HG03378 (cell line): Measurements from ENCODE around the gene KRT76.

Experiments used
- ATAC-seq: cut with Tn5 transposase; IDR thresholded peaks from one replicate; pipeline ENCODE4 v1.9.1; 2021; ENCODE audit warnings: mild to moderate bottlenecking, moderate library complexity; ENCODE audit not compliant: unreplicated experiment

Gene KRT76

GRCh38 chr12:52787324-52788191, 10.4 kb upstream of the KRT76 start:
- no peak for ATAC-seq

GRCh38 chr12:52784909-52785308, 7.8 kb upstream of the KRT76 start:
- ATAC-seq = no peak

GRCh38 chr12:52783563-52784316, 6.6 kb upstream of the KRT76 start:
- no peak for ATAC-seq

GRCh38 chr12:52782502-52782901, 5.4 kb upstream of the KRT76 start:
- ATAC-seq = no peak

- ATAC-seq = no peak
Measured at GRCh38 chr12:52781399-52782082, 4.4 kb upstream of the KRT76 start.

GRCh38 chr12:52779914-52780313, 2.8 kb upstream of the KRT76 start:
- ATAC-seq = no peak

- ATAC-seq = no peak
Measured at GRCh38 chr12:52778833-52779232, 1.7 kb upstream of the KRT76 start.

- no peak for ATAC-seq
Measured at GRCh38 chr12:52777566-52777965, 421 bp upstream of the KRT76 start.

GRCh38 chr12:52776435-52776834, 710 bp downstream of the KRT76 start:
- ATAC-seq = no peak

GRCh38 chr12:52774629-52775250, 2.4 kb downstream of the KRT76 start:
- no peak for ATAC-seq

GRCh38 chr12:52772772-52773171, 4.4 kb downstream of the KRT76 start:
- ATAC-seq = no peak

GRCh38 chr12:52772188-52772587, 5.0 kb downstream of the KRT76 start:
- no peak for ATAC-seq

- ATAC-seq = no peak
Measured at GRCh38 chr12:52771505-52771904, 5.6 kb downstream of the KRT76 start.

GRCh38 chr12:52771088-52771487, 6.1 kb downstream of the KRT76 start:
- ATAC-seq = no peak

- no peak for ATAC-seq
Measured at GRCh38 chr12:52769946-52770345, 7.2 kb downstream of the KRT76 start.

GRCh38 chr12:52769354-52769753, 7.8 kb downstream of the KRT76 start:
- ATAC-seq = no peak

- no peak for ATAC-seq
Measured at GRCh38 chr12:52768479-52769200, 8.5 kb downstream of the KRT76 start.

- no peak for ATAC-seq
Measured at GRCh38 chr12:52767427-52767826, 9.7 kb downstream of the KRT76 start.

GRCh38 chr12:52767020-52767379, 10.1 kb downstream of the KRT76 start:
- no peak for ATAC-seq

GRCh38 chr12:52766351-52767019, 10.7 kb downstream of the KRT76 start:
- no peak for ATAC-seq
